HL-60 (cell line): Measurements from ENCODE around the gene GNA14.
"Not testable (repeated sequence)": the region's sequence is repeated elsewhere in the genome, so short reads cannot be mapped to it uniquely, and the experiment has no call there.

ENCODE experiments used
- SPI1 ChIP-seq: IDR thresholded peaks from 2 replicates; pipeline ENCODE4 v1.6.1; 2012; ENCODE audit warnings: low read depth, mild to moderate bottlenecking, borderline replicate concordance
- TF ChIP-seq, protein P1 (sequence below): IDR thresholded peaks from one replicate; pipeline ENCODE4 v1.5.1; 2011; ENCODE audit warnings: low read length, control low read depth, inconsistent platforms; ENCODE audit not compliant: insufficient read depth

DNA sequence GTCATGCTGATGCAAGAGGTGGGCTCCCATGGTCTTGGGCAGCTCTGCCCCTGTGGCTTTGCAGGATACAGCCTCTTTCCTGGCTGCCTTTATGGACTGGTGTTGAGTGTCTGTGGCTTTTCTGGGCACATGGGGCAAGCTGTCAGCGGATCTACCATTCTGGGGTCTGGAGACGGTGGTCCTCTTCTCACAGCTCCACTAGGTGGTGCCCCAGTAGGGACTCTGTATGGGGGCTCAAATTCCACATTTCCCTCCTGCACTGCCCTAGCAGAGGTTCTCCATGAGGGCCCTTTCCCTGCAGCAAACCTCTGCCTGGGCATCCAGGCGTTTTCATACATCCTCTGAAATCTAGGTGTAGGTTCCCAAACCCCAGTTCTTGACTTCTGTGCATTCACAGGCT, 42.6 kb upstream of the GNA14 start:
- TF ChIP-seq, protein P1, sequence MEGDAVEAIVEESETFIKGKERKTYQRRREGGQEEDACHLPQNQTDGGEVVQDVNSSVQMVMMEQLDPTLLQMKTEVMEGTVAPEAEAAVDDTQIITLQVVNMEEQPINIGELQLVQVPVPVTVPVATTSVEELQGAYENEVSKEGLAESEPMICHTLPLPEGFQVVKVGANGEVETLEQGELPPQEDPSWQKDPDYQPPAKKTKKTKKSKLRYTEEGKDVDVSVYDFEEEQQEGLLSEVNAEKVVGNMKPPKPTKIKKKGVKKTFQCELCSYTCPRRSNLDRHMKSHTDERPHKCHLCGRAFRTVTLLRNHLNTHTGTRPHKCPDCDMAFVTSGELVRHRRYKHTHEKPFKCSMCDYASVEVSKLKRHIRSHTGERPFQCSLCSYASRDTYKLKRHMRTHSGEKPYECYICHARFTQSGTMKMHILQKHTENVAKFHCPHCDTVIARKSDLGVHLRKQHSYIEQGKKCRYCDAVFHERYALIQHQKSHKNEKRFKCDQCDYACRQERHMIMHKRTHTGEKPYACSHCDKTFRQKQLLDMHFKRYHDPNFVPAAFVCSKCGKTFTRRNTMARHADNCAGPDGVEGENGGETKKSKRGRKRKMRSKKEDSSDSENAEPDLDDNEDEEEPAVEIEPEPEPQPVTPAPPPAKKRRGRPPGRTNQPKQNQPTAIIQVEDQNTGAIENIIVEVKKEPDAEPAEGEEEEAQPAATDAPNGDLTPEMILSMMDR, result not testable (repeated sequence)
- not testable (repeated sequence) for TF ChIP-seq SPI1
